ENCODE data around the gene SRMS.

SRMS gene

GRCh38 chr20:63529861-63530787 lies 17.4 kb downstream of the SRMS start:
- TF ChIP-seq FOXP2 (optimal IDR thresholded peaks at IDR 0.05; ENCODE audit: control extremely low read depth, extremely low read length, insufficient read depth) (no peak), POLR2AphosphoS5 (IDR thresholded peaks at IDR 0.05; ENCODE audit: borderline replicate concordance, low read depth, low read length) (no peak), EZH2 (IDR thresholded peaks at IDR 0.05) (no peak)
- Histone ChIP-seq H3K4me3 (no peak overlapping the region), H3K27ac (no peak overlapping the region), H3K9me3 (ENCODE audit: low read depth, low read length) (no peaks in the 10 kb centered on the region), H3K36me3 (ENCODE audit: insufficient read depth, low read length) (no peaks in the 10 kb centered on the region), H3K9ac (ENCODE audit: insufficient read length) (no peak overlapping the region)
- DNase-seq (ENCODE audit: low read depth, low spot score): no peak

DNA sequence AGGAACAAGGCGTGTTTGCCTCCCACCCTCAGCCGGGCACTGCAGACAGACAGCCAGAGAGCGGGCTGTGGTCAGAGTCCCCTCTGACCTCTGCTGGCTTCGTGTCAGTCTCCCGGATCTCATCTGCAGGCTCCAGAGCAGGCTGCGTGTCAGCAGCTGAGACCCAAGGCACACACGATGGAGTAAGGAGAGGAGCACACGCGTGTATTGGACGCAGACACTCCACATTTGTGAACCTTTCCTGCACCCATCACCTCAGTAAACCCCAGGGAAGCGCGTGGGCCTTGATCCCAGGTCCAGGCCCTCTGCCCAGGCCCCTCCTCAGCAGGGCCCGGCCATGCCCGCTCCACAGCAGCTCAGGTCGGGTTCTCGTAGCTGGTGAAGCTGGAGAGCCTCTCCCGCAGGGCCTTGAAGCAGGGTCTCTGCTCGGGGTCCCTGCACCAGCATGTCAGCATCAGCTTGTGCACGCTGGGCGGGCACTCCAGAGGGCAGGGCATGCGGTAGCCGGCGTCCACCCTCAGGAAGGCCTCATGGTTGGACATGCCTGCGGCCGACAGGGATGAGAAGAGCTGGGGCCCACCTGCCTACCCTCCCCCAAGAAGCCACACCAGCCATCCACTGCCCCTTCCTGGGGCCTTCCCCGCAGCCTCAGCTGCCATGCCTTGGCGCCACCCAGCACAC lies 18.2 kb downstream of the SRMS start:
- no peaks in the 10 kb centered on the region for H3K36me3 ChIP-seq (ENCODE audit: insufficient read depth, low read length)
- H3K4me3 ChIP-seq: no peak overlapping the region
- H3K9ac ChIP-seq (ENCODE audit: insufficient read length): no peak overlapping the region
- H3K27ac ChIP-seq: no peak overlapping the region
- H3K9me3 ChIP-seq (ENCODE audit: low read depth, low read length): no peaks in the 10 kb centered on the region
- TF ChIP-seq POLR2AphosphoS5 (IDR thresholded peaks at IDR 0.05; ENCODE audit: borderline replicate concordance, low read depth, low read length) (no peak), FOXP2 (optimal IDR thresholded peaks at IDR 0.05; ENCODE audit: control extremely low read depth, extremely low read length, insufficient read depth) (no peak), EZH2 (IDR thresholded peaks at IDR 0.05) (no peak)
- no peak for DNase-seq (ENCODE audit: low read depth, low spot score)

DNA sequence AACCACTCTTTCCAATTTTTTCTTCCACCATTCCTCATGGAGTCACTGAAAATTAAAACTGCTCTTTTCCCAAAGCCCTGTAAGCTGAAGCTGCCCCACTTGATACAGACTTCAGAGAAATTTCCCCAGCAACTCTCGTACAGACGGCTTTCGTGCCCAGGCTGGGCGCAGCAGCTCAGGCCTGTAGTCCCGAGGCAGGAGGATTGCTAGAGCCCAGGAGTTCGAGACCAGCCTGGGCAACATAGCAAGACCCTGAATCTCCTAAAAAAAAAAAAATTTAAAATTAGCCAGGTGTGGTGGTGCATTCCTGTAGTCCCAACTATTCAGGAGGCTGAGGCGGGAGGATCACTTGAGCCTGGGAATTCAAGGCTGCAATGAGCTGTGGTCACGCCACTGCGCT lies 20.4 kb downstream of the SRMS start:
- no peak for TF ChIP-seq FOXP2 (optimal IDR thresholded peaks at IDR 0.05; ENCODE audit: control extremely low read depth, extremely low read length, insufficient read depth)
- no peak overlapping the region for H3K4me3 ChIP-seq
- H3K9ac ChIP-seq (ENCODE audit: insufficient read length): no peak overlapping the region
- no peaks in the 10 kb centered on the region; the same call in 1 of the 2 replicates for H3K9me3 ChIP-seq (ENCODE audit: low read depth, low read length)
- peaks cover 10% of the 10 kb centered on the region; the same call in 1 of the 2 replicates for H3K36me3 ChIP-seq (ENCODE audit: insufficient read depth, low read length)
- no peak for DNase-seq (ENCODE audit: low read depth, low spot score)
- no peak overlapping the region for H3K27ac ChIP-seq

DNA sequence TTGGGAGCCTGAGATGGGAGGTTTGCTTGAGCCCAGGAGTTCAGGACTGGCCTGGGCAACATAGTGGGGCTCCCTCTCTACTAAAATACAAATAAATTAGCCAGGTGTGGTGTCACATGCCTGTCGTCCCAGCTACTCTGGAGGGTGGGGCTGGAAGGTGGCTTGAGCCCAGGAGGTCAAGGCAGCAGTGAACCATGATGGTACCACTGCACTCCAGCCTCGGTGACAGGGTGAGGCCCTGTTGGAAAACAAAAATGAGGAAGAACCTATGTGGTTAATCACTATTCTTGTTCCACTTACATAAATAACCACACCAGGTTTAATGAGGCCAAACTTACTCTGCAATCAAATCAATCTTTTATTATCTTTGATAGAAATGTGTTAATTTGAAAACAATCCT lies 21.6 kb downstream of the SRMS start:
- Histone ChIP-seq H3K9ac (ENCODE audit: insufficient read length) (no peak overlapping the region), H3K4me3 (no peak overlapping the region), H3K36me3 (ENCODE audit: insufficient read depth, low read length) (peaks cover 13% of the 10 kb centered on the region; the same call in 1 of the 2 replicates), H3K9me3 (ENCODE audit: low read depth, low read length) (no peaks in the 10 kb centered on the region; the same call in 1 of the 2 replicates), H3K27ac (no peak overlapping the region)
- DNase-seq (ENCODE audit: low read depth, low spot score): no peak
- TF ChIP-seq EZH2 (IDR thresholded peaks at IDR 0.05) (no peak), POLR2AphosphoS5 (IDR thresholded peaks at IDR 0.05; ENCODE audit: borderline replicate concordance, low read depth, low read length) (no peak), FOXP2 (optimal IDR thresholded peaks at IDR 0.05; ENCODE audit: control extremely low read depth, extremely low read length, insufficient read depth) (no peak)

- H3K4me3 ChIP-seq: no peak overlapping the region
- DNase-seq (ENCODE audit: low read depth, low spot score): no peak
- H3K9ac ChIP-seq (ENCODE audit: insufficient read length): no peak overlapping the region
- TF ChIP-seq POLR2AphosphoS5 (IDR thresholded peaks at IDR 0.05; ENCODE audit: borderline replicate concordance, low read depth, low read length) (no peak), EZH2 (IDR thresholded peaks at IDR 0.05) (no peak), FOXP2 (optimal IDR thresholded peaks at IDR 0.05; ENCODE audit: control extremely low read depth, extremely low read length, insufficient read depth) (no peak)
- H3K36me3 ChIP-seq (ENCODE audit: insufficient read depth, low read length): peaks cover 13% of the 10 kb centered on the region; the same call in 1 of the 2 replicates
- H3K27ac ChIP-seq: no peak overlapping the region
- no peaks in the 10 kb centered on the region; the same call in 1 of the 2 replicates for H3K9me3 ChIP-seq (ENCODE audit: low read depth, low read length)
Observed at GRCh38 chr20:63525185-63525584, 22.4 kb downstream of the SRMS start.

GRCh38 chr20:63522981-63523611 lies 24.5 kb downstream of the SRMS start:
- Histone ChIP-seq H3K9ac (ENCODE audit: insufficient read length) (no peak overlapping the region), H3K36me3 (ENCODE audit: insufficient read depth, low read length) (peaks cover 13% of the 10 kb centered on the region; the same call in 1 of the 2 replicates), H3K9me3 (ENCODE audit: low read depth, low read length) (no peaks in the 10 kb centered on the region; the same call in 1 of the 2 replicates), H3K4me3 (no peak overlapping the region), H3K27ac (no peak overlapping the region)
- no peak for DNase-seq (ENCODE audit: low read depth, low spot score)
- TF ChIP-seq EZH2 (IDR thresholded peaks at IDR 0.05): no peak
- no peak for TF ChIP-seq POLR2AphosphoS5 (IDR thresholded peaks at IDR 0.05; ENCODE audit: borderline replicate concordance, low read depth, low read length)
- TF ChIP-seq FOXP2 (optimal IDR thresholded peaks at IDR 0.05; ENCODE audit: control extremely low read depth, extremely low read length, insufficient read depth): no peak

DNA sequence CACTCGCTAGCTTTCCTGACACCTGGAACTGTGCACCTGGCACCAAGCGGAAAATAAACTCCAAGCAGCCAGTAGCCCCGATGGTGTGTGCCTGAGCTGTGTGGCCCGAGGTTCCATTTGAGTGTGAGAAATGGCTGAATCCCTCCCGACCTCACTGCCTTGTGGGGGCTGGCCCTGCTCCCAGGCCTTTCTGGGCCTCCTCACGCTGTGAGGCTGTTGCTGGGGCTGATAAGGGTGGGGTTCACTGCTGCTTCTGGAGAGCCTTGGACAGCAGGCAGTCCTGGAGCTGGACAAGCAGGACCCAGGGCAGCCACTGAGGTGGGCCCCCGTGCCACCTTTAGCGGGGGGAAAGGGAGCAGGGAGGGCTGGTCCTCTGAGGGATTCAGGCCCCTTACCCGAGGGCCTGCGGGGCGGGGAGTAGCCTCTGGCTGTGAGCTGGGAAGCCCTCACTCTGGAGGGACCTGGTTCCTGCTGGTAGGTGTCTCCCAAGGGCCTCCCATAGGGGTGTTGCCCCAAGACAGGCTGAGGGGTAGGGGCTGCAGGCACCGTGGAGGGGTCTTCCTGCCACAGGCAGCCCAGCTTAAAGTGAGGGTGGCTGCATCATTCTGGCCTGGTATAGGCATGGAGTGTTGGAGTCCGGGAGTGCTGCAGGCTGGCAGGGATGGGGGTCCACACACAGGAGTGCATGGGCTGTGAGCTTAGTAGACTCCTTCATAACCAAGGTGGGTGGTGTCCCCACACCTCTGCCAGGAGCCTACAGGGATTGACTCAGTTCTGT lies 25.3 kb downstream of the SRMS start:
- no peaks in the 10 kb centered on the region; the same call in 1 of the 2 replicates for H3K9me3 ChIP-seq (ENCODE audit: low read depth, low read length)
- H3K27ac ChIP-seq: no peak overlapping the region
- H3K9ac ChIP-seq (ENCODE audit: insufficient read length): no peak overlapping the region
- no peak for DNase-seq (ENCODE audit: low read depth, low spot score)
- H3K36me3 ChIP-seq (ENCODE audit: insufficient read depth, low read length): peaks cover 13% of the 10 kb centered on the region; the same call in 1 of the 2 replicates
- H3K4me3 ChIP-seq: no peak overlapping the region
- no peak for TF ChIP-seq FOXP2 (optimal IDR thresholded peaks at IDR 0.05; ENCODE audit: control extremely low read depth, extremely low read length, insufficient read depth)
- TF ChIP-seq POLR2AphosphoS5 (IDR thresholded peaks at IDR 0.05; ENCODE audit: borderline replicate concordance, low read depth, low read length): no peak
- no peak for TF ChIP-seq EZH2 (IDR thresholded peaks at IDR 0.05)
